Activated CD4-positive, CD25-positive, alpha-beta regulatory T cell treated with anti-CD3 and anti-CD28 coated beads, Interleukin-2, amount 50 U/mL, for 72 hours (primary cell): ENCODE results near the gene TSFM.
A peak's percentile ranks its signal among the peaks of the same experiment; 100 is the strongest.
"Not testable (repeated sequence)": the region's sequence is repeated elsewhere in the genome, so short reads cannot be mapped to it uniquely, and the experiment has no call there.

Experiments used
- DNase-seq: peaks from one replicate; pipeline ENCODE4 v3.0.0; 2021

Gene TSFM

DNA sequence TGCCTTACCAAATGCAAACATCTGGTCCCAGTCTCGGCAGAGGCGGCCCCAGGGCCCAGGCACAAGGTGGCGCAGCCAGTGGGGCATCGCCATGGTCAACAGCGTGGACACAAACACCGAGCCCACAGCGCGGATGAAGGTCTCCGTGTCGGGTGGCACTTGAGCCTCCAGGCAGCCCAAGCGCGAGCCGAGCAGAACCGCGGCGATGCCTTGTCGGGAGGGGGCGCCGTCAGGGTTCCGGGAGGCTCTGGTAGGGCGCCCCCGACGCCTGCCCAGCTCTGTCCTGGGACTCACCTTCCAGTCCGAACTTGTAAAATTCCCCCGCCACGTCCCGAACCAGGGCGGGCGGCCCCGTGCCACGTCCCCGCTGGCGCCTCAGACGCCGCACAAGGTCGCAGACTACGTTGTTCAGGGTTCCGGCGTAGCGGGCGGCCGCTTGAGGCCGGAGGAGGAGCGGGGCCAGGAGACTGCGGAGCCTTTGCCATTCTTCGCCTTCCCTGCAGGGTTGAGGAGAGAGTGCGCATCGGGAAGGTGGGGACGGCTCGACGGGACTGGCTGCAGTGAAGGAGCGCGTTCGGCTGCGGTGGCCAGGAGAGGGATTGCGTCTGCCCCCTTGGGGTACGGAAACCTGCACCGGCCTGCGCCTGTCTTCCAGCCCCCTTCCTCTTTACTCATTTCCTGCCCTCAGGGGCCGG lies 17.4 kb upstream of the TSFM start:
- peak; percentile 67 for DNase-seq

DNA sequence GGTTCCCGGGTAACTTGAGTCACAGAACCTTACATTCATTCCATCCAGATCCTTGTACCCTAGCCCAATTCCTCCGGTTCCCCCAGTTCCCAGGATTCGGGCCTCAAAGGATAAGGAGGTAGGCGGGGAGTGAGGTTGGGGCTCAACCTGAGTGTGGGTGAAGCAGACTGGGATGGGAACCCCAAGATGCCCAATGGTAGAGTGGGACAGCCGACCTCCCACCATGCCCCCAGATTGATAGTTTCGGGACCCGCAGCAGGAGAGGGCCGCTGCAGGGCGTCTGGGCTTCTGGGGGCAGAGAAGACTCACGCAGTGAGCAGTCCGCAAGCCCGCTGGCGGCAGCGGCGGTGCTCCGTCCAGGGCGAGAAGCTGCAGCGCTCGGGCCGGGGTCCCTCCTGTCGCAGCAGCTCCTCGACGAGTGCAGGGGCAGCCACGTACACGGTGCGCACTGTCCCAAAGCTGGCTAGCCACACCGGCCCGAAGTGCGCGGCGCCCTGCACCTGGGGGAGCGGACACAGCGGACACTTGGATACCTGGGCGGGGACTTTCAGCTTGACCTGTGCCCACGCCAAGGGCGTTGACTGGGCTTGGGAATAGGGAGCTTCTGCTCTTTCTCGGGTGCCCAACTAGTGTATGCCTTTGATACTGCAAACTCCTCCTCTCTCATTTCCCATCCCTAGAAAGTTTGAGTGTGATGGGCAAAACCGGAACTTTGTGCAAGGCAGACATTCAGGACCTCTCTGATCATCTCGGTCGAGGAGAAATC lies 16.7 kb upstream of the TSFM start:
- DNase-seq, result no peak

DNA sequence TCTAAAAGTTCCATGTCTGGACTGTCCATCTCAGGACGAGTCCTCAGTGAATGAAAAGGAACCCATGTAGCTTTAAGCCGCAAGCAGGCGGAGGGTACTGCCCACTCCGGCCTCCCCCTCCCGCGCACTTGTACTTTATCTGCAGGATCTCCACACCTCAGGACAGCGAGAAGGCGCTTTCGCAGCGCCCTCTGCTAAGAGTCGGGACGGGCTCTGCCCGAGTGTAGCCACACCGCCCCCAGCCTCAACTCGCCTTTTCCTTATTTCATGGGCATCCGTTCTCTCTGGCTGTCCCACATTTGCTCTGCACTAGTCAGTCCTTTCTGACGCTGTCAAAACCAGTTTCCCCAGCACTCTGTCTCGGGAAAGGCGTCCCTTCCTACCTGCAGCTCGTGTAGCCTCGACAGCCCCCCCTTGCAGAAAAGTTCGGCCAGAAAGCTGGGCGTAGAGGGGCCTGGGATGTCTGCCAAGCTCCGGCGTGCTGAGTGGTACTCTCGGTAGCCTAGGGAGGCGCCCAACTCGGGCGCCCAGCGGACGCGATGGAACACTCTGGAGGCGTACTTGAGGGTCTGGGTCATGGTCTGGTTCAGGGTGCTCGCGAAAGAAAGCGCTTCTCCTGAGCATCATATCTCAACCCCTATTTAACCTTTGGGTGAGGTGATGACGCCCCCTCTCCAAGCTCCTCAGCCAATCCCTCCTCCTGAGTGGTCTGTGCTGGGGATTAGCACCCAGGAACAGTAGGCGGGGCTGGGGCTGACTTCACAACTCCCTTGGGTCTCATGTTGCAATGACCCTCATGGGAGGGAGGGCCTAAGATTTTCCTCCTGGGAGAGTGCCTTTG lies 15.9 kb upstream of the TSFM start, which contains the start of gene CYP27B1:
Gene CYP27B1, minus strand, starts transcription at position 615 of the 841 bp plus-strand sequence. Its CDS starts 37 bp downstream, at position 578.
- DNase-seq, result peak; percentile 39

DNA sequence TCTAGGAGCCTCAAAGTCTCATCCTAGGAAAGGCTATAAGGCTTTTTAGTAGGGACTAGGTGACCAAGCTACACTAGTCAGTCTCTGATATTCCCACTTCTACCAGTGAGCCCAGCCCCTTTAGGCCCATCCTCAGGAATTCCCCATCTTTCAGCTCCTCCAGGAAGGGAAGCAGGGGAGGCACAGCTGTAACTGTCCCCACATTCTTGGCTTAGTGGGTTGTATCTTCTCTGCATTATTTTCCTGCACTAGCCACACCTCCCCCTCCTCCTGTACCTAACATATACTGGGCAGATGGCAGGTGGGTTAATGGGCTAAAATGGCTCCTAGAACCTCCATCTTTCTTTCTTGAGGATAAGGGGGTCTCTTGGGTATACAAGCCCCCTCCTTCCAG lies 15.3 kb upstream of the TSFM start:
- DNase-seq, result no peak

DNA sequence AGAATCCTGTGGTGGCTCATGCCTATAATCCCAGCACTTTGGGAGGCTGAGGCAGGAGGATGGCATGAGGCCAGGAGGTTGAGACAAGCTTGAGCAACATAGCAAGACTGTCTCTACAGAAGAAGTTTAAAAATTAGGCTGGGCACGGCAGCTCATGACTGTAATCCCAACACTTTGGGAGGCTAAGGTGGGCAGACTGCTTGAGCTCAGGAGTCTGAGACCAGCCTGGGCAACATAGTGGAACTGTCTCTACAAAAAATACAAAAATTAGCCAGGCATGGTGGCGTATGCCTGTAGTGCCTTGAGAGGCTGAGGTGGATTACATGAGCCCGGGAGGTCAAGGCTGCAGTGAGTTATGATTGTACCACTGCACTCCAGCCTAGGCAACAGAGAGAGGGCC lies 14.7 kb upstream of the TSFM start:
- DNase-seq, result no peak

DNA sequence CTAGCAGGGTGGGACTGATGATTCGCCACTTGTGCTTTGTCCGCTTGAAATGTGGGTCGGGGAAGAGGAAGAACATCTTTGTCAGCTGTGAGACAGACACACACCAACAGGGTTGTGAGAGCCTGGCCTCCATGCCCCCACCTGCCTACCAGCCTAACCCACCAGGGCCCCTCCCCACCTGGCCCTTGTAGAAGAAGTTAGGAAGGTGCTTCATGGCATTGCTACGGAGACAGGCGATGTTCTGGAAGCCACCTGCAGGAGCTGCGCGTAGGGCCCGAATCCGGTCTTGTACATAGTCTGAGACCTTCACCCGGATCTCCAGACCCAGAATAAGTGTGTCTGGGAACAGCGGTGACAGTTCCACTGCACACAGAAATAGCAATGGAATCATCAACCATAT lies 13.0 kb upstream of the TSFM start:
- DNase-seq, result no peak

DNA sequence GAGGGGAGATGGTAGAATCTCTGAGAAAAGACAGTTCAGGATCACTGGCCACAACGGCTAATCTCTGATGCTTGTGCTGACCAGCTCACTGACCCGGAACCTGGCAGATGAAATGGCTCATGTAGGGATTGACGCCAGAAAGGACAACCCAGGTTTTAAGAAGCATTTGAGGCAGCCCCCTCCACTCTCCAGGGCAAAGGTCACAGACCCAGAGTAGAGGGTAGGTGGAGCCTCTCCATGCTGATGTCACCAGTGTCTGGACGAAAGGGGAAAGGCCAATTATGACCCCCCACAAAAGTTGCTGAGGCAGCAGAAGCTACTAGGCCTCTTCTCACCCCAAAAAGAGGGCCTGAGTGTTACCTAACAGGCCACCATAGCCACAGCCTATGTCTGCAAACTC lies 11.9 kb upstream of the TSFM start:
- no peak for DNase-seq

DNA sequence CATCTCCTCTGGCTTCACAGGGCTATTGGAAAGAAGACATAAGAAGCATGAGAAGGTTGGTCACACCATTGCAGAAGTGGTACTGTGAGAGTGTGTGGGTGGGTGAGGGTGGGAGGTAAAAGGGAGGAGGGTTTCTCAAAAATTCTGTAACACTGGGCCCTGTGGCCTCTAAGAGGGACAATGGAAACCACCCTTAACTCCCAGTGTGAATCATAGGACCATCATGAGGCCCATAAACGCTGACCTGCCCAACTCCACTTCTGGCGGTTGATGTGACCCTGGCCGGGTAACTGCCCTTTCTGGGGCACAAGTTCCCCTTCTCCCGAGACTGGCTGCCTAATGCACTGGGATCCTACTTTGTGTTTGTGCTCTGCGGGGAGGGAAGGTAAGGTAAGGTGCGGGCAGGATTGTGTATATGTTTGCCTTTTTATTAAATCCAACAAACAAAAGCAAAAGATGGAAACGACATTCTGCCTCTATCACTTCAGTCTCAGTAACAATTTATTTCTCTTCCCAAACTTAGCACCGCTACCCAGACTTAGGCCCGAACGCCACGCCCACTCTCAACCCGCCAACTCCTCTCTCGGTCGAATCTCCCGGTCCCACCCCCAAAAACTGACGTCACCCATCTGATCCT lies 11.2 kb upstream of the TSFM start:
- peak; percentile 78 for DNase-seq

DNA sequence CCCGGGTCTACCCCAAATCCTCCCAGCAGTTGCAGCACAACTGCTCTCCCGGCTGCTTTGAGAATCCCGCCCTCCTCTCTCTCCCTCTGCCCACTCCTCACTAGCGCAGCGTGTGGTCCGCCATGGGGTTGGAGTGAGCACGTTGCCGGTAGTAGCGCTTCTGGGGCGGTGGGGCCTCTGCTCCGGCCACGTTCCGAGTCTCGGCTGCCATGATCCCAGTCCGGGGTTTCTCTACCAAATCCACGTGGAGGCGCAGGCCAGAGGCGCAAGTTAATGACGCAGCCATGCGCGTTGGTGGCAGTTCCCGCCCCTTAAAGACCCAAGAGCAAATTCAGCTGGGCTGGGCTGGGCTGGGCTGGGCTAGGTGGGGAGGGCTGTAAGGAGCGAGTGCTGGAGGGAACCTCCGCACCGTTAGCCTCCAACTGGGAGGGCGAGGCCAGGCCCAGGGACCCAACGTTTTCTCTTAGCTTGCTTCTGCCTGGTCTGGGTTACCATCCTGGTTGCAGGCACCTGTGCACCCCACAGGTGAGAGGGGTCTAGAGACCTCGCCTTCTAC lies 10.6 kb upstream of the TSFM start, which contains the start of gene METTL1:
Gene METTL1, minus strand, starts transcription at position 233 of the 556 bp plus-strand sequence. Its CDS starts 22 bp downstream, at position 211.
- DNase-seq, result peak; percentile 82

DNA sequence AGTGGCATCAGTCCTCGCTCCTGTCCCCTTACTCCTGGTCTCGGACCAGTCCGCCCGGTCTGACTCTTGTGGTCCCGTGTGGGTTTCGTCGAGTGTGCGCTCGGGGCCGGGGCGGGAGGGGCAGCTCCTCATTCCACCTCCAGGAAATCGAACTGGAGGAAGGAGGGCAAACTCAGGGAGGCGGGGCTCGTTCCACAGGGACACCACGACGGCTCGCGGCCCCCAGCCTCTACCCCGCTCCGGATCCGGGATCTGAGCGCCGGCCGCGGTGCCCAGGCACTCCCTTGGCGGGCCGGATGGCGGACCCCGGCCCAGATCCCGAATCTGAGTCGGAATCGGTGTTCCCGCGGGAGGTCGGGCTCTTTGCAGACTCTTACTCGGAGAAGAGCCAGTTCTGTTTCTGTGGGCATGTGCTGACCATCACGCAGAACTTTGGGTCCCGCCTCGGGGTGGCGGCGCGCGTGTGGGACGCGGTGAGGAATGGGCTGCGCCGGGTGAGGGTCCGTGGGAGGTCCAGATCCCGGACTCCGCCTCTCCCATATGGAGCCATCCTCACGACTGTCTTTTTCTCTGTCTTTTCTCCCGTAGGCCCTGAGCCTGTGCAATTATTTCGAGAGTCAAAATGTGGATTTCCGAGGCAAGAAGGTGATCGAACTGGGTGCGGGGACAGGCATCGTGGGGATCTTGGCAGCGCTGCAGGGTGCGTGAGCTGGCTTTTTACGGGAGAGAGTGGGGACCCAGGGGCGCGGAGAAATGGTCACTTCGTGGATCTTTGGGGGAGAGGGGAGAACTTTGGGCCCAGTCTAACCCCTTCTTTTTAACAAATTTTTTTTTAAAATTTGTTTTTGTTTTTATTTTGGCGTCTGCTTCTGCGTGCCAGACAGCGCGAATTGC lies 9.9 kb upstream of the TSFM start, which contains the start of gene EEF1AKMT3:
Gene EEF1AKMT3, plus strand, starts transcription at position 186 of the 894 bp plus-strand sequence. Its CDS starts 111 bp downstream, at position 297.
- peak; percentile 48 for DNase-seq

DNA sequence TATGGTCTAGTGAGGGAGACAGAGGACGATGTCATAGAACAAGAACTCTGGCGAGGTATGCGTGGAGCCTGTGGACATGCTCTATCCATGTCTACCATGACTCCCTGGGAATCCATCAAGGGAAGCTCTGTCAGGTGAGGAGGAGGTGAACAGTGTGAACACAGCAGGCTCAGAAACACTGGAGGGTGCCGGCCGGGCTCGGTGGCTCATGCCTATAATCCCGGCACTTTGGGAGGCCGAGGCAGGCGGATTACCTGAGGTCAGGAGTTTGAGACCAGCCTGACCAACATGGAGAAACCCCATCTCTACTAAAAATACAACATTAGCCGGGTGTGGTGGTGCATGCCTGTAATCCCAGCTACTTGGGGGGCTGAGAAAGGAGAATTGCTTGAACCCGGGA lies 8.0 kb upstream of the TSFM start:
- not testable (repeated sequence) for DNase-seq

DNA sequence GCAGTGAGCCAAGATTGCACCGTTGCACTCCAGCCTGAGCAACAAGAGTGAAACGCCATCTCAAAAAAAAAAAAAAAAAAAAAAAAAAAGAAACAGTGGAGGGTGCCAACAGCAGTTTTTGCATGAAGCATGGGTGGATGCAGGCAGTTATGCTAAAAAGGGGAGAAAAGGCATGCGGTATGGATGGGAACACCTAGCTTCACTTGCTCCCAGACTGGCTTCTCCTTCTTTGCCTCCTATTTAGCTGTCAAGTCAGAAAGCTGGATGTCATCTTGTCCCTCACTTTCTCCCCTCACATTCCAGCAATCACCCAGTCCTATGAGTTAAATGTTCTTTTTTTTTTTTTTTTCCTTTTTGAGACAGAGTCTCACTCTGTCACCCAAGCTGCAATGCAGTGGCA lies 7.5 kb upstream of the TSFM start:
- no peak for DNase-seq

DNA sequence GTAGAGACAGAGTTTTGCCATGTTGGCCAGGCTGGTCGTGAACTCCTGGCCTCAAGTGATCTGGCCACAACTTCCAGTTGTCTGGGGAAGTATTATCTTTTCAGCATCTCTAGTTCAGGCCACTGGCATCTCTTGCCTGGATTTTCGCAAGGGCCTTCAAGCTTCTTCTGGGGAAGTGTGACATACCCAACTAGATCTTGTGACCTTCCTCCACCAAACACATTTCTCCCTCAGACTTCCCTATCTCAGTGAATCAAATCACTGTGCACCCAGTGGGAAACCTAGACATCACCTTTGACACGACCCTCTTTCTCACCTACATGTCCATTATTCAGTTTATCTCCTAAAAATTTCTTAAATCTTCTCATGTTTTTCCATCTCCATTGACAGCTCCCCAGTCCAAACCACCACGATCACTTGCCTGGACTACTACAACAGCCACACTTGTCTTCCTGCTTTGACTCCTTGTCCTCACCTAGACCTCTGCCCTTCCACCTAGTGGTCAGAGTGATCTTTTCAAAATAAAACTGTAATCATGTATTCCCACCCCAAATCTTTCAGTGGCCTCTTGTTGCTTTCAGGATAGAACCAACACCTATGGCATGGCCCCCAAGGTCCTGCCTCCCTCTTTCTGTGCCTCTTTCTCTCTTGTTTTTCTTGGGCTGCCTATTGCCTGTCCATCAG lies 6.9 kb upstream of the TSFM start:
- DNase-seq, result no peak

DNA sequence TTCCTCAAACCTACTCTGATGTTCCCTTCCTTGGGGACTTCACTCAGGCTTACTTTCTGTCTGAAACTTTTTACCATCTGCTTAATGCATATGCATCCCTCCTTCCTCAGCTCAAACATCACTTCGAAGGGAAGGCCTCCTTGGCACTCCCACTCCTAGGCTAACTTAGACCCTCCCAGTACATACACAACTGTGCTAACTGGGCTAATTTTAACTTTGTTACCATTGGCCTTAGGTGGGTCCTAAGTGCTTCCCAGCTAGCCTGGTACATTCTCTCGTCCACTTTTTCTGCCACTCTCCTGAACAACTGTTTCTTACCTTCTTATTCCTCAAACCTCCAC lies 6.4 kb upstream of the TSFM start:
- DNase-seq, result no peak

DNA sequence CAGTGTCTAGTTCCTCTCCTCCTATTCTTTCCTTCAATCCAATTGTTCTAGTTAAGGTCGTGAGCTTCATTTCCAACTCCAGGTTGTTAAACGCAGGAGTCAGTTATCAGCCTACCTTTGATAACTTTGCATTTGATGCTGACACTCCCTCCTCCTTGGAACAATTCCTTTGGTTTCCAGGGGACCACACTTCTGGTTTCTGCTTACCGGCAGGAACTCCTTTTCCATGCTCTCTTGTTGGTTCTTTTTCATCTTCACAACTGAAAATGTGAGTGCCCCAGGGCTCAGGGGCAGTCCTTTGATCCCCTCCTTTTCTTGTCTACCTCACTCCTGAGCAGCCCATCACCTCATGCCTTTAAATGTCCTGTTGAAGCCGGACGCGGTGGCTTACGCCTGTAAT lies 5.2 kb upstream of the TSFM start:
- DNase-seq, result no peak

DNA sequence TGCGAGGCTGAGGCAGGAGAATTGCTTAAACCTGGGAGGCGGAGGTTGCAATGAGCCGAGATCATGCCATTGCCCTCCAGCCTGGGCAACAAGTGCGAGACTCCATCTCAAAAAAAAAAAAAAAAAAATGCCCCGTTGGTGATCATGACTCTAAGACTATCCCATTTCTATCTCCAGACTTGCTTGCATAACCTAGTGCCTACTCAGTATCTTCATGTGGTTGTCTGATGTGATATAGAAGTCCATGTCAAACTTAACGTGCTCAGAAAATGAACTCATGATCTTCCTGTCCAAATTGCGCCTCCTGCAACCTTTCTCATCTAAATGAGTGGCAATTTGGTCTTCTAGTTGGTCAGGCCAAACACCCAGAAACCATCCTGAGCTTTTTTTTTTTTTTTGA lies 4.7 kb upstream of the TSFM start:
- no peak for DNase-seq

DNA sequence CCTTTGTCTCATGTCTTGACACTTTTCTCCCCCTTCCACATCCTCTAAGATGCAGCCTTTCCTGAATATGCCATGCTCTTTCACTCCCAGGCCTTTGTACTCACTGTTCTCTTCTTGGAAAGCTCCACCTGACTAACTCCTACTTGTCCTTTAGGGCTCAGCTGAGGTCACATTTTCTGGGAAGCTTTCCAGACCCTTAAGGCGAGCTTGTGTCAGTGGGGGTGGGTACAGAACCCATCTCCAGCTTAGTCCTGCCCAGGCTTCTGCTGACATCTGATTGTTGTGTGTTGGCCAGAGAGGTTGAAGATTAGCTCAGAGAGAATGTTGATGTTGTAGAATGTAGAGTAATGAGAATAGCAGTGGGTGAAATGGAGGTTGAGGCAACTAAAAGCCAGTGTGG lies 2.9 kb upstream of the TSFM start:
- no peak for DNase-seq

DNA sequence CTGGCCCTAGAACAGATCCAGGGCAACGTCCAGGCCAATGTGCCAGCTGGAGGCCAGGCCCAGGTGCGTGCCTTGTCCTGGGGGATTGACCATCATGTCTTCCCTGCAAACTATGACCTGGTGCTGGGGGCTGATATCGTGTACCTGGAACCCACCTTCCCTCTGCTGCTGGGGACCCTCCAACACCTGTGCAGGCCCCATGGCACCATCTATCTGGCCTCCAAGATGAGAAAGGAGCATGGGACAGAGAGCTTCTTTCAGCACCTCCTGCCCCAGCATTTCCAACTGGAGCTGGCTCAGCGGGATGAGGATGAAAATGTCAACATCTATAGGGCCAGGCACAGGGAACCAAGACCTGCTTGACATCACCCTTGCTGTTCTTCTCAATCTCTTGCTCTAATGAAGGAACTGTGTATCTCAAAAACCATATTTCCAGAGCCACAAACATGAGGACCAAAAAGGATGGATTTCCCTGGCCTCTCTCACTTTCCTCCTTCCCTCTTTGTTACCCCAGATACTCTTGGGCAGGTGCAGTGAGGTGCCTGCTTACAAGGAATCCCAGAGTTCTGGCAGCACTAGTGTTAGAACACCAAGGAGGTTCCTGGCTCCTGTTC lies 2.2 kb upstream of the TSFM start:
- DNase-seq, result no peak

DNA sequence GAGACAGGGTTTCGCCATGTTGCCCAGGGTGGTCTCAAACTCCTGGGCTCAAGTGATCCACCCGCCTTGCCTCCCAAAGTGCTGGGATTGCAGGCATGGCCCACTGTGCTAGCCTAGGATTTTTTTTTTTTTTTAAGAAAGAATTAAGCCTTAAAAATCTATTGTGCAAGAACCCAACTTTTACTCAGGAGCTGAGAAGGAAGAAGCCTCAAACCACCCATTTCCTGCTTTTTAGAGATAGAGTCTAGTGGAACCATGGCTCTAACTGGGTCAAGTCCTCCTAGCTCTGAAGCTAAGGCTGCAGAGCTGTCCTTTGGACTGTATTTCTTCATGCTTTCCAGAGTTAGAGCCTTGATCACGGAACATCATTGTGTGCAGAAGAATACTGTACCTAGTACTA lies 1.3 kb upstream of the TSFM start:
- no peak for DNase-seq

DNA sequence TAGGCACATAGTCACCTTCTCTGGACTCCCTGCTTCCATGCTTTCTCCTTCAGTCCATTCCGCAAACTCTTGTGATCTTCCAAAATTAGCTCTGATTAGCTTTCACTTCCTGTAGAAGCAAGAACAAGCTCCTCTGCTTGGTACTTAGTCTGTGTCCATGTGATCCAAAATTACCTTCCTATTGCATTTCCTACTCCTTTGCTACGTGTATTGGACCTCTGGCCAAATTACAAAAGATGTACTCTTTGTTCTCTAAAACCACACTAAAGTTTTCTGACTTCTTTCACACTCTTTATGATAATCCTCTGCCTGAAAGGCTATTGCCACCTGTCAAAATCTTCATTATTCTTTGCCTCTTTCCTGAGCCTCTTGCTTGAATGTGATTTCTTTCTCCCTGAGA lies 786 bp upstream of the TSFM start:
- DNase-seq, result no peak

DNA sequence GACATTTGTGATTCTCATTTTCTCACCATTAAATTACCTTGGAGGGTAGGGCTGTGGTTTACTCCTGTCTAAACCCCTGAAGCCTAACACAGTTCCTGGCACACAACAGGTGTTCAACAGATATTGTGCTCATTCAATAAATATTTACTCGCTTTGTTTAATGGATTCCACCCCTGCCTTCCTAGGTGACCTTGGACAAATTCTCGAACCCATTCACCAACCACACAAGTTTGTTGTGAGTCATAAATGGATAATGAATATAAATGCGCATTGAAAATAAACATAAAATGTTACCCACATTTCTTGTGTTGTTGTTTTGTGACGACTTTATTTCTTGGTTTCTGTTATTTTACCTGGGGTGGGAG lies 362 bp upstream of the TSFM start:
- no peak for DNase-seq
